RWPE1 (cell line): Measurements from ENCODE around the gene MAGEA4.

Source experiments
- CTCF ChIA-PET: fragments of 350-600 bp; sonication (Branson Sonifier 250); formaldehyde crosslinking; extraction: SDS; loops from one replicate; lab custom pipeline; 2021; lab: Yijun Ruan, JAX
- POLR2A ChIA-PET: fragments of 400-600 bp; formaldehyde crosslinking; extraction: SDS; loops from one replicate; lab custom pipeline; 2020; ENCODE audit warnings: antibody characterized with exemption; ENCODE audit not compliant: low non-redundant PET; lab: Yijun Ruan, JAX
- DNase-seq: peaks from one replicate; pipeline ENCODE4 v3.0.0; 2012; ENCODE audit warnings: low spot score
- H3K27ac ChIP-seq: fragments of 450-650 bp; 2 replicates; pipeline ENCODE4 v1.5.1; 2017
- TF ChIP-seq, protein P1 (sequence below): fragments of 450-650 bp; conservative IDR thresholded peaks from 2 replicates; pipeline ENCODE4 v1.5.1; 2017; ENCODE audit warnings: low read depth, mild to moderate bottlenecking

The MAGEA4 gene

DNA sequence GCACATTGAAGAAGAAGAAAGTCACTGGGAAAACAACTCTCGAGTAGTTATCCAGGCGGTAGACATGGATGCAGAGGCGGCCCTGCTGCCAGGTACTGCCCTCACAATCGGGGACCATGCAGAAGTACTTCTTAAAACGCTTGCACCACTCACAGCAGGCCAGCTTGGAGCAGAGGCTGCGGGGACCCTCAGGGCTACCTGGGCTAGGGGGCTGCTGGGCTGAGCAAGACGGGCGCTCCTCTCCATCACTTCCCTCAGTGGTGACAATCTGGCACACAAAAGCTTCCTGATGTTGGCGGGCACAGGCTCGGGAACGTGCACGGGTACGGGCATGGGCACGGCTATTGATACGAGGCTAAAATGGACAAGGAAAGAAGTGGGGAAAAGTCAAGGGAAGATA, 42.0 kb downstream of the MAGEA4 start:
- TF ChIP-seq, protein P1, sequence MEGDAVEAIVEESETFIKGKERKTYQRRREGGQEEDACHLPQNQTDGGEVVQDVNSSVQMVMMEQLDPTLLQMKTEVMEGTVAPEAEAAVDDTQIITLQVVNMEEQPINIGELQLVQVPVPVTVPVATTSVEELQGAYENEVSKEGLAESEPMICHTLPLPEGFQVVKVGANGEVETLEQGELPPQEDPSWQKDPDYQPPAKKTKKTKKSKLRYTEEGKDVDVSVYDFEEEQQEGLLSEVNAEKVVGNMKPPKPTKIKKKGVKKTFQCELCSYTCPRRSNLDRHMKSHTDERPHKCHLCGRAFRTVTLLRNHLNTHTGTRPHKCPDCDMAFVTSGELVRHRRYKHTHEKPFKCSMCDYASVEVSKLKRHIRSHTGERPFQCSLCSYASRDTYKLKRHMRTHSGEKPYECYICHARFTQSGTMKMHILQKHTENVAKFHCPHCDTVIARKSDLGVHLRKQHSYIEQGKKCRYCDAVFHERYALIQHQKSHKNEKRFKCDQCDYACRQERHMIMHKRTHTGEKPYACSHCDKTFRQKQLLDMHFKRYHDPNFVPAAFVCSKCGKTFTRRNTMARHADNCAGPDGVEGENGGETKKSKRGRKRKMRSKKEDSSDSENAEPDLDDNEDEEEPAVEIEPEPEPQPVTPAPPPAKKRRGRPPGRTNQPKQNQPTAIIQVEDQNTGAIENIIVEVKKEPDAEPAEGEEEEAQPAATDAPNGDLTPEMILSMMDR, result no peak
- CTCF ChIA-PET, result interaction anchor here (0.6 to 0.7 kb wide), 2 partner anchors 17 to 83 kb away, joined by 3 to 5 read pairs; no protein-coding TSS in a partner anchor
- no peak for DNase-seq
- POLR2A ChIA-PET, result no interaction called here
- H3K27ac ChIP-seq, result no peak overlapping the region

DNA sequence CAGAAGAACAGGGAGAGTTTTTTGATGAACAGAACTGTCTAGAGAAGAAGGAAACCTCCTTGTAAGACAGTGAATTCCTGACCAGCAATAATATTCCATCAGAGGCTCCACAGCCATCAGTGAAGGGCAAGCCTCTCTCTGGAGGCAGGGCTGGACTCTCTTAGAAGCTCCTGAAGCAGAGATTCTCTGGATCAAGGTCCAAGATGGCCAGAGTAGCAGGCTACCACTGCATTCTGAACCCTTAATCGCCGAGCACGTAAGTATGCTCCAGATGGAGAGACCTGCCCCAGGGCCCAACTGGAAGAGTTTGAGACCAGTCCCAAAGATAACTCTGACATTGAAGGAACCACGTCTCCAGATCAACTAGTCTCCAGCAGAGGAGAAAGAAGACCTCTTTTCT, 45.4 kb downstream of the MAGEA4 start:
- ChIA-PET POLR2A (no interaction called here), CTCF (no interaction called here)
- no peak for DNase-seq
- no peak overlapping the region for H3K27ac ChIP-seq
- TF ChIP-seq, protein P1, result no peak

DNA sequence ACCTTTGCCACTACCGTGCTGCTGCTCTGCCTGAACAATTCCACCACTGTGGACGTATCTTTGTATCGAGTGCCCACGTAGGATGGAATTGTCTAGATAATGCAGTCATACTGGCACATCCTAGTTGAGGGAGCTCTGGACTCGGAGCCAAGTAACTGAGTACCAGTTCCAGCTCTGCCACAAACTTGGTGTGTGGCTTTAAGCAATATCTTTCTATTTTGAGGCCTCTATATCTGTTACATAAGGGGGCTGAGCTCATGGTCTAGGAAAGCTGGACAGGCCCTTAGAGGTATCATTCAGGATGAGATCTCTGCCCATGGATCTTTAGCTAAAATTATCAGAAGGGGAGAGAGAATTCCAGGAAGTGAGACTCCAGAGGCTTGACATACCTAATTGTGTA, 49.3 kb downstream of the MAGEA4 start:
- no peak overlapping the region for H3K27ac ChIP-seq
- TF ChIP-seq, protein P1, result no peak
- ChIA-PET POLR2A (no interaction called here), CTCF (no interaction called here)
- DNase-seq, result no peak

DNA sequence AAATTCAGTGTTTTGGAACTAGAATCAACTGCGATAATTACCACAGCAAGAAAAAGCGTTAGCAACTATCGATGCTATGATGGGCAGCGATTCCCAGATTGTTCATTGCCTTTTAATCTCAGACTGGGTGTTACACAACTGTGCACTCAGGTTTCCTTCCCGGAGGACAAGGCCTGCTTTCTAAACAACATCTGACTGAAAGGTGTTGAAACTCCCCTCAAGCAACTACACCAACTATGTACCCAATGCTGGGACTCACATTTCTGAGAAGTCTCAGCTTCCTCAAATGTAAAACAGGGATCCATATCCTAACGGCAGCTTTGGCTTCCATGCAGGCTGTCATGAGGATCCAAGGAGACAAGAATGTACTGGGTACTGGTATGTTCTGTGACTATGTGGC, 53.5 kb downstream of the MAGEA4 start:
- no peak overlapping the region for H3K27ac ChIP-seq
- CTCF ChIA-PET, result no interaction called here
- no peak for DNase-seq
- POLR2A ChIA-PET, result no interaction called here
- TF ChIP-seq, protein P1, result no peak

DNA sequence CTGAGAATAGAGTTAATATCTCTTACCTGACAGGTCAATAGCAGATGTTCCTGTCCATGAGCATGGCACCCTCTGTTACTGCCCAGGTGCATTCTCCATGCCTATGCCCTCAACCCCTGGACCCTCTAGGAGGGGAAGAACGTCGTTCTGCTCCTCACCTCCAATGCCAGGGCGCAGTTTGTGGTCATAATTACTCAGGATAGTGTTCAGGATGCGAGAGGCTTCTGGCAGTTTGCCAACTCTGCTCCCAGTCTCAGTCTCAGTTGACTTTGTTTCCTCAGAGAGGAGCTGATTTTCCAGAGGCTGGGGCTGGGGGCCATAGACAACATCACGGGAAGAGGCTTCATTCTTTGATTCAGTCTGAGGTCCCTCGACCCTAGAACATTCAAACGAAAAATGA, 57.3 kb downstream of the MAGEA4 start:
- CTCF ChIA-PET, result no interaction called here
- TF ChIP-seq, protein P1, result no peak
- DNase-seq, result no peak
- POLR2A ChIA-PET, result no interaction called here
- H3K27ac ChIP-seq, result peak overlapping the region; percentile 79

DNA sequence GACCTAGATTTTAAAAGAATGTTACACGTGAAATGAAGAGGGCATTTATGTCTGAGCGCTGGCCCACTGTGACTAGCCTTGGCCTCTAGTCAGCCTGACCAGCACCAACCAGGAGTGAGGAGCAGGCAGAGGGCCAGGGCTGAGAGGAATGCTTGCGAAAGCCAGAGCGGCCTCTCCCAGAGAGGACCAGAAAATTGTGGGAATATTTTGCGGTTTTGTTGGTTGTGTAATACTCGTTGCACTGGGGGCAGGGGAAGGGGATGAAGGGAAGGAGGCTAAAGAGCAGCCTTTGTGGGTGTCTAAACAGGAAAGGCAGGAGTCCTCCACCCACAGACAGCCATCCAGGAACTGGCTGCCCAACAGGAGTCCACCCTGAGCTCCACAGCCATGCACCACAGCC, 58.0 kb downstream of the MAGEA4 start:
- peak overlapping the region; percentile 79 for H3K27ac ChIP-seq
- peak; percentile 70 for DNase-seq
- TF ChIP-seq, protein P1, result no peak
- ChIA-PET CTCF (no interaction called here), POLR2A (no interaction called here)
